ENCODE data around the gene CEMP1.

Gene CEMP1

GRCh38 chr16:2513405-2514332 lies 17.5 kb downstream of the CEMP1 start, which contains the start of gene ATP6V0C:
ATP6V0C (plus strand) TSS chr16:2513952; CDS start chr16:2514104, 152 bp downstream.
- peak within 1 kb of the TSS; percentile 92 for H3K27ac ChIP-seq
- no peak for TF ChIP-seq CTCF (IDR thresholded peaks at IDR 0.05)
- no peak for TF ChIP-seq ZFX (IDR thresholded peaks at IDR 0.05; ENCODE audit: borderline replicate concordance)

GRCh38 chr16:2512735-2513404 lies 18.3 kb downstream of the CEMP1 start:
- peak overlapping the region; percentile 92 for H3K27ac ChIP-seq
- TF ChIP-seq CTCF (IDR thresholded peaks at IDR 0.05) (peak; percentile 23; the same call in 1 of the 2 replicates), ZFX (IDR thresholded peaks at IDR 0.05; ENCODE audit: borderline replicate concordance) (no peak)

- no peak for TF ChIP-seq ZFX (IDR thresholded peaks at IDR 0.05; ENCODE audit: borderline replicate concordance)
- peak overlapping the region; percentile 92 for H3K27ac ChIP-seq
Measured at GRCh38 chr16:2511996-2512734, 19.0 kb downstream of the CEMP1 start.

GRCh38 chr16:2511128-2511800 lies 19.9 kb downstream of the CEMP1 start:
- no peak for TF ChIP-seq ZFX (IDR thresholded peaks at IDR 0.05; ENCODE audit: borderline replicate concordance)
- no peak for TF ChIP-seq CTCF (IDR thresholded peaks at IDR 0.05)
- H3K27ac ChIP-seq: peak overlapping the region; percentile 92

- no peak overlapping the region; the same call in 1 of the 2 replicates for H3K27ac ChIP-seq
- TF ChIP-seq CTCF (IDR thresholded peaks at IDR 0.05) (no peak), ZFX (IDR thresholded peaks at IDR 0.05; ENCODE audit: borderline replicate concordance) (no peak)
Measured at GRCh38 chr16:2508722-2509400, 22.3 kb downstream of the CEMP1 start.

GRCh38 chr16:2507665-2508064 lies 23.5 kb downstream of the CEMP1 start:
- no peak overlapping the region for H3K27ac ChIP-seq
- TF ChIP-seq ZFX (IDR thresholded peaks at IDR 0.05; ENCODE audit: borderline replicate concordance) (no peak), CTCF (IDR thresholded peaks at IDR 0.05) (no peak)

Measured in 22Rv1 (cell line).